Endothelial cell of umbilical vein (primary cell): ENCODE measurements around the gene OR2A5.

Experiments used
- CTCF ChIP-seq, 2 donors: IDR thresholded peaks; 1 replicate in 1 of 2; 2 replicates in 1 of 2; pipeline ENCODE4 v1.5.1; 2011; ENCODE audit warnings: low read length in 2 of 2, mild to moderate bottlenecking in 2 of 2, moderate library complexity in 2 of 2, control low read depth in 1 of 2, inconsistent platforms in 1 of 2, low read depth in 1 of 2; ENCODE audit not compliant: insufficient read depth in 1 of 2; ENCODE audit errors: extremely low read depth in 1 of 2
- EZH2 ChIP-seq: IDR thresholded peaks from 2 replicates; pipeline ENCODE4 v1.6.1; 2012; ENCODE audit warnings: borderline replicate concordance, low read depth, mild to moderate bottlenecking, moderate library complexity, low read length, inconsistent platforms; ENCODE audit not compliant: severe bottlenecking
- FOS ChIP-seq: IDR thresholded peaks from 2 replicates; pipeline ENCODE4 v1.6.1; 2011; ENCODE audit warnings: mild to moderate bottlenecking, low read length, moderate library complexity, borderline replicate concordance; ENCODE audit not compliant: insufficient read depth
- MAX ChIP-seq: IDR thresholded peaks from 2 replicates; pipeline ENCODE4 v1.6.1; 2011; ENCODE audit not compliant: insufficient read depth, insufficient read length
- MYC ChIP-seq: IDR thresholded peaks from one replicate; pipeline ENCODE4 v1.6.1; 2011; ENCODE audit warnings: mild to moderate bottlenecking, low read depth, low read length
- POLR2A ChIP-seq: IDR thresholded peaks from 2 replicates; pipeline ENCODE4 v1.6.1; 2012; ENCODE audit warnings: low read depth, mild to moderate bottlenecking, control low read depth, low read length
- POLR2AphosphoS5 ChIP-seq: IDR thresholded peaks from 2 replicates; pipeline ENCODE4 v1.6.1; 2012; ENCODE audit warnings: low read depth, mild to moderate bottlenecking, control low read depth, low read length, moderate library complexity; ENCODE audit not compliant: insufficient read depth

- TF ChIP-seq CTCF (IDR thresholded peaks at IDR 0.05; ENCODE audit: extremely low read depth in 1 of 2, insufficient read depth in 1 of 2, low read depth in 1 of 2, low read length in 2 of 2) (no peak), POLR2A (no peak), POLR2AphosphoS5 (no peak), EZH2 (no peak), FOS (no peak), MAX (no peak), MYC (no peak)
These were observed 50.0 kb downstream of the OR2A5 start for GRCh38 chr7:144098776-144099175.
